Measurements from ENCODE around the gene NR2C1.

DNA sequence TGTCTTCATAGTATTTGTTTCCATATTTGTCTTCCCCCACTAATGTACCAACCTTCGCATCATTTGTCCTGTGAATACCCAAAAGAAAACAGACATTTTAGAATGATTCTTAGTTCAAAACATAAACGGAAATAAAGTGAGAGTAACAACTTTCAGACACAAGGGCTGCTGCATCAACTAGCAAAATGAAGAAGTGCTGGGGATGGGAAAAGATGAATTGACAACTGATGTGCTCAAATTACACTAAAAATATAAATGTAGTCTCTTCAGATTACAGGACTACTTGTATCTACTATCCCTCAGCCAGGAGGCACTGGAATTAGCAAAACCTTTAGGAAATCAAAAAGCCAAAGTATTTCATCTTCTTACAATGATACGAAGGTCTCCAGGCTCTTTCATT is 70.7 kb downstream of the NR2C1 start:
- TF ChIP-seq, protein P1, sequence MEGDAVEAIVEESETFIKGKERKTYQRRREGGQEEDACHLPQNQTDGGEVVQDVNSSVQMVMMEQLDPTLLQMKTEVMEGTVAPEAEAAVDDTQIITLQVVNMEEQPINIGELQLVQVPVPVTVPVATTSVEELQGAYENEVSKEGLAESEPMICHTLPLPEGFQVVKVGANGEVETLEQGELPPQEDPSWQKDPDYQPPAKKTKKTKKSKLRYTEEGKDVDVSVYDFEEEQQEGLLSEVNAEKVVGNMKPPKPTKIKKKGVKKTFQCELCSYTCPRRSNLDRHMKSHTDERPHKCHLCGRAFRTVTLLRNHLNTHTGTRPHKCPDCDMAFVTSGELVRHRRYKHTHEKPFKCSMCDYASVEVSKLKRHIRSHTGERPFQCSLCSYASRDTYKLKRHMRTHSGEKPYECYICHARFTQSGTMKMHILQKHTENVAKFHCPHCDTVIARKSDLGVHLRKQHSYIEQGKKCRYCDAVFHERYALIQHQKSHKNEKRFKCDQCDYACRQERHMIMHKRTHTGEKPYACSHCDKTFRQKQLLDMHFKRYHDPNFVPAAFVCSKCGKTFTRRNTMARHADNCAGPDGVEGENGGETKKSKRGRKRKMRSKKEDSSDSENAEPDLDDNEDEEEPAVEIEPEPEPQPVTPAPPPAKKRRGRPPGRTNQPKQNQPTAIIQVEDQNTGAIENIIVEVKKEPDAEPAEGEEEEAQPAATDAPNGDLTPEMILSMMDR (conservative IDR thresholded peaks at IDR 0.05; ENCODE audit: low read length), result no peak
- TF ChIP-seq EZH2phosphoT487 (IDR thresholded peaks at IDR 0.05; ENCODE audit: borderline replicate concordance, low read depth, low read length), result no peak
